Measurements from ENCODE around the gene SPOP. TPM values are rescaled to one million over a fixed set of nuclear protein-coding genes. Genes with fewer than 3 reads are reported as not detected.

The SPOP gene
- total RNA-seq, 2 experiments from 2014 or later, result 64.1 to 68.1 TPM

DNA sequence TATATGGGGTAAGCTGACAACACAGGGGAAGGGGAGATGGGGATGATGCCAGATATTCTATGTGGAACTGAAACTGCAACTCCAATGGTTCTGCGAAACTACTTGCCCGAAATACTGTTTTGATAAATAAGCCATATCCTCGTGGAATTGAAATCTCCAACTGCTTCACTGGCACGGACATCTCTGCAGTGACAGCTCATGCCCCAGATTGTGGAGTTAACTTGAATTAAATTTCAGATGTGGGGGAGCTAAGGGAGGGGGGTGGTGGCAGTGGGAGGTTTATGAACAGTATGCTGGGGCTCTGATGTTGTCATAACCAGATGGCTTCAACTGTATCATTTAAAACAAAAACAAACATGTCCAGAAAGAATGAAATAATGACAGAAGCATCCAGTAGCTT is 80.5 kb downstream of the SPOP start:
- Mint-ChIP-seq H3K9me3 (no peaks in the 10 kb centered on the region), H3K27me3 (no peaks in the 10 kb centered on the region), H3K36me3 (ENCODE audit: low read depth) (peaks cover 34% of the 10 kb centered on the region), H3K4me3 (no peak overlapping the region), H3K4me1 (no peaks in the 10 kb centered on the region), H3K27ac (no peak overlapping the region)
- DNase-seq, result no peak
- CTCF ChIA-PET, result interaction anchor here (0.6 to 1.5 kb wide), 9 partner anchors 9 to 41 kb away, joined by 3 to 5 read pairs (median 4); no protein-coding TSS in a partner anchor
- POLR2A ChIA-PET, result interaction anchor here (0.6 kb wide), 1 partner anchor 65 kb away, joined by 3 read pairs; no protein-coding TSS in a partner anchor

GRCh38 chr17:49596613-49597244 is 81.2 kb downstream of the SPOP start:
- Mint-ChIP-seq H3K4me1 (no peaks in the 10 kb centered on the region), H3K27me3 (no peaks in the 10 kb centered on the region)

GRCh38 chr17:49595980-49596379 is 81.9 kb downstream of the SPOP start:
- no peak overlapping the region for H3K4me3 Mint-ChIP-seq
- no peak overlapping the region for H3K27ac Mint-ChIP-seq
- no peaks in the 10 kb centered on the region for H3K9me3 Mint-ChIP-seq
- ChIA-PET POLR2A (no interaction called here), CTCF (no interaction called here)
- DNase-seq, result no peak
- no peaks in the 10 kb centered on the region for H3K4me1 Mint-ChIP-seq
- peaks cover 29% of the 10 kb centered on the region for H3K36me3 Mint-ChIP-seq (ENCODE audit: low read depth)
- no peaks in the 10 kb centered on the region for H3K27me3 Mint-ChIP-seq

More at GRCh38 chr17:49596613-49597244, 81.2 kb downstream of the SPOP start:
- CTCF ChIA-PET, result interaction anchor here (0.8 to 1.5 kb wide), 7 partner anchors 8 to 41 kb away, joined by 3 to 5 read pairs (median 3); no protein-coding TSS in a partner anchor
- no peak for DNase-seq
- H3K36me3 Mint-ChIP-seq (ENCODE audit: low read depth), result peaks cover 34% of the 10 kb centered on the region
- no peak overlapping the region for H3K27ac Mint-ChIP-seq
- H3K4me3 Mint-ChIP-seq, result no peak overlapping the region
- POLR2A ChIA-PET, result interaction anchor here (0.6 kb wide), 1 partner anchor 65 kb away, joined by 3 read pairs; no protein-coding TSS in a partner anchor
- no peaks in the 10 kb centered on the region for H3K9me3 Mint-ChIP-seq

DNA sequence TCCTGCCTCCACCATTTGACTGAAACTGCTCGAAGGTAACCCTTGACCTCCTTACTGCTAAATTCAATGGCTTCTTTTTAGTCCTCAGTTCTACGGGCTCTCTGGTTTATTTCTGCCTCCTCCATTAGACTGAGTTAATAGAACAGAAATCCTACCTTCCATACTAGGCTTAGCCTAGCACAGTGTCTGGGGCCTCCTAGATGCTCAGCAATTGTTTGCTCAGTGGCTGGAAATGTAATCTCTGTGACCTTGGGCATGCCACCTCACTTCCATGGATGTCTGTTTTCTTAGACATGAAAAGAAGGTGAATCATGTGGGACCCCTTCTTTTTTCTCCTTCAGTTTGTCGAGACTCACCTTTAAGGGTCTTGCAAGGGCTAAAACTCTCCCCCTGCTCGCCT is 82.6 kb downstream of the SPOP start:
- peaks cover 28% of the 10 kb centered on the region for H3K36me3 Mint-ChIP-seq (ENCODE audit: low read depth)
- no peaks in the 10 kb centered on the region for H3K27me3 Mint-ChIP-seq
- DNase-seq, result no peak
- no peaks in the 10 kb centered on the region for H3K4me1 Mint-ChIP-seq
- no peak overlapping the region for H3K27ac Mint-ChIP-seq
- CTCF ChIA-PET, result interaction anchor here (0.6 to 1.3 kb wide), 4 partner anchors 20 to 118 kb away, joined by 3 to 5 read pairs (median 4); partner anchors contain the start of gene NXPH3
- POLR2A ChIA-PET, result no interaction called here
- no peak overlapping the region for H3K4me3 Mint-ChIP-seq
- no peaks in the 10 kb centered on the region for H3K9me3 Mint-ChIP-seq

GRCh38 chr17:49592263-49592662 is 85.6 kb downstream of the SPOP start:
- Mint-ChIP-seq H3K27ac (no peak overlapping the region), H3K4me1 (no peaks in the 10 kb centered on the region), H3K36me3 (ENCODE audit: low read depth) (peaks cover 18% of the 10 kb centered on the region), H3K9me3 (no peaks in the 10 kb centered on the region), H3K4me3 (no peak overlapping the region), H3K27me3 (no peaks in the 10 kb centered on the region)
- CTCF ChIA-PET, result interaction anchor here (1.3 kb wide), 2 partner anchors 9 to 159 kb away, joined by 3 to 4 read pairs; no protein-coding TSS in a partner anchor
- no peak for DNase-seq
- POLR2A ChIA-PET, result no interaction called here

- ChIA-PET CTCF (interaction anchor here (1.0 to 2.0 kb wide), 2 partner anchors 21 to 105 kb away, joined by 3 to 6 read pairs; no protein-coding TSS in a partner anchor), POLR2A (no interaction called here)
- no peaks in the 10 kb centered on the region for H3K9me3 Mint-ChIP-seq
- no peak overlapping the region for H3K4me3 Mint-ChIP-seq
- H3K4me1 Mint-ChIP-seq, result no peaks in the 10 kb centered on the region
- H3K27me3 Mint-ChIP-seq, result no peaks in the 10 kb centered on the region
- no peak overlapping the region for H3K27ac Mint-ChIP-seq
- DNase-seq, result no peak
- peaks cover 4% of the 10 kb centered on the region for H3K36me3 Mint-ChIP-seq (ENCODE audit: low read depth)
Observed at GRCh38 chr17:49590874-49591273, 87.0 kb downstream of the SPOP start.

GRCh38 chr17:49589577-49589927 is 88.3 kb downstream of the SPOP start:
- DNase-seq, result no peak
- ChIA-PET CTCF (interaction anchor here (2.0 kb wide), 1 partner anchor 20 kb away, joined by 6 read pairs; no protein-coding TSS in a partner anchor), POLR2A (interaction anchor here (0.6 kb wide), 1 partner anchor 20 kb away, joined by 6 read pairs; no protein-coding TSS in a partner anchor)
- H3K9me3 Mint-ChIP-seq, result no peaks in the 10 kb centered on the region
- H3K27ac Mint-ChIP-seq, result no peak overlapping the region
- no peaks in the 10 kb centered on the region for H3K27me3 Mint-ChIP-seq
- H3K4me3 Mint-ChIP-seq, result no peak overlapping the region
- H3K4me1 Mint-ChIP-seq, result no peaks in the 10 kb centered on the region
- H3K36me3 Mint-ChIP-seq (ENCODE audit: low read depth), result peaks cover 4% of the 10 kb centered on the region

DNA sequence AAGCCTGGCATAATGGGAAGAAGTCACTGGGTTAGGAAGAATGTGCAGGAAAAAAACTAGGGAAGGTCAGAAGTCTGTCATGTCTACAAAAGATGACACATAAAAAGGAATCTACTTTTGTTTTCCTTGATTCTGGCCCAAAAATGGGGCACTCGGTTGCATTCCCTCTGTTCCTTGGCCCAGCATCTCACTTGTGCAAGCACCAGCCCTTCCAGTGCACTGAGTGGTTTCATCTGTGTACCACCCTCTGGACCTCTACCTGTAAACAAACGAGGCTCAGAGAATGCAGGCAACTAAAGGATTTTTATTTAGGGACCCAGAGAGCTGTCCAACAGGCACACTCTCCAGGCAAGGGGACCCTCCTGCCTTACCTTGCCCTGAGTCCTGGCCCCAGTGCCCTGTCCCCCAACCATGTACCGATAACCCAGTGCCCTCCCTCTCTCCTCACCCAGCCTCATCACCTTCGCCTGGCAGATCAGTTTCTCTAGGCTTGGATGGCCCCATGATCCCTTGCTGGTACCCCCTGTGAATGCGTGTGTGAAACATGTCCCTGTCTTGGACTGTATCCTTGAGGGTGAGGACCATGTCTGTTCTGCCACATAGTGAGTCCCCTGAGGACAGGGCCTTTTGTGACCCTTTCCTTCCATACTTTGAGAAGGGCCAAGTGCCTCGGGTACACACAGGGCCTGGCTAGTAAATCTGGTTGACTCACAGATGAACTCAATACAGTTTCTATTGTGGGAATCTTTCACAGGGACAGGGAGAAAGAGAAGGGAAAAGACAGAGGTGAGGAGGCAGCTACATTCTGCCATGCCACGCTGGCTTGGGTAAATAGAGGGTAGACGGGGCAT is 88.9 kb downstream of the SPOP start:
- Mint-ChIP-seq H3K9me3 (no peaks in the 10 kb centered on the region), H3K36me3 (ENCODE audit: low read depth) (peaks cover 4% of the 10 kb centered on the region), H3K4me3 (no peak overlapping the region), H3K27me3 (no peaks in the 10 kb centered on the region), H3K4me1 (no peaks in the 10 kb centered on the region), H3K27ac (no peak overlapping the region)
- no peak for DNase-seq
- ChIA-PET POLR2A (no interaction called here), CTCF (interaction anchor here (1.1 to 2.0 kb wide), 2 partner anchors 8 to 19 kb away, joined by 3 to 6 read pairs; no protein-coding TSS in a partner anchor)

- no peak overlapping the region for H3K4me3 Mint-ChIP-seq
- no peaks in the 10 kb centered on the region for H3K27me3 Mint-ChIP-seq
- DNase-seq, result no peak
- CTCF ChIA-PET, result interaction anchor here (0.7 to 1.6 kb wide), 3 partner anchors 9 to 18 kb away, joined by 3 to 5 read pairs (median 4); partner anchors contain the start of gene NXPH3
- H3K27ac Mint-ChIP-seq, result no peak overlapping the region
- H3K4me1 Mint-ChIP-seq, result no peaks in the 10 kb centered on the region
- H3K36me3 Mint-ChIP-seq (ENCODE audit: low read depth), result peaks cover 4% of the 10 kb centered on the region
- H3K9me3 Mint-ChIP-seq, result no peaks in the 10 kb centered on the region
- POLR2A ChIA-PET, result no interaction called here
Observed at GRCh38 chr17:49588312-49588711, 89.6 kb downstream of the SPOP start.

- POLR2A ChIA-PET, result no interaction called here
- Mint-ChIP-seq H3K4me3 (no peak overlapping the region), H3K27ac (no peak overlapping the region), H3K9me3 (no peaks in the 10 kb centered on the region), H3K27me3 (no peaks in the 10 kb centered on the region), H3K4me1 (no peaks in the 10 kb centered on the region), H3K36me3 (ENCODE audit: low read depth) (peaks cover 2% of the 10 kb centered on the region)
- no peak for DNase-seq
- CTCF ChIA-PET, result interaction anchor here (0.7 to 1.6 kb wide), 3 partner anchors 10 to 18 kb away, joined by 3 to 5 read pairs (median 4); partner anchors contain the start of gene NXPH3
Observed at GRCh38 chr17:49587366-49588073, 90.4 kb downstream of the SPOP start.

GRCh38 chr17:49585422-49586027 is 92.4 kb downstream of the SPOP start:
- H3K36me3 Mint-ChIP-seq (ENCODE audit: low read depth), result no peaks in the 10 kb centered on the region
- no peak for DNase-seq
- no peaks in the 10 kb centered on the region for H3K4me1 Mint-ChIP-seq
- H3K27me3 Mint-ChIP-seq, result no peaks in the 10 kb centered on the region
- H3K27ac Mint-ChIP-seq, result no peak overlapping the region
- no peaks in the 10 kb centered on the region for H3K9me3 Mint-ChIP-seq
- H3K4me3 Mint-ChIP-seq, result no peak overlapping the region
- CTCF ChIA-PET, result no interaction called here
- POLR2A ChIA-PET, result no interaction called here

- Mint-ChIP-seq H3K36me3 (ENCODE audit: low read depth) (no peaks in the 10 kb centered on the region), H3K4me3 (no peak overlapping the region), H3K4me1 (no peaks in the 10 kb centered on the region), H3K9me3 (no peaks in the 10 kb centered on the region), H3K27ac (no peak overlapping the region), H3K27me3 (peaks cover 3% of the 10 kb centered on the region)
- POLR2A ChIA-PET, result no interaction called here
- DNase-seq, result no peak
- CTCF ChIA-PET, result interaction anchor here (0.6 to 1.6 kb wide), 4 partner anchors 13 to 150 kb away, joined by 3 to 4 read pairs (median 3); no protein-coding TSS in a partner anchor
Observed at GRCh38 chr17:49583889-49584288, 94.0 kb downstream of the SPOP start.
